SIG-M5 treated with dmso at 0.1 percent for 504 hours (cell line): ENCODE data around the gene JRKL.
"Not testable (repeated sequence)": the region's sequence is repeated elsewhere in the genome, so short reads cannot be mapped to it uniquely, and the experiment has no call there.

Experiments used
- DNase-seq: peaks from one replicate; lab custom pipeline; 2025; ENCODE audit not compliant: unreplicated experiment; lab: John Stamatoyannopoulos, UW

Gene JRKL

GRCh38 chr11:96393753-96394348, 4.0 kb downstream of the JRKL start:
- DNase-seq, result peak; percentile 21

- no peak for DNase-seq
Observed at GRCh38 chr11:96394773-96395172, 5.0 kb downstream of the JRKL start.

DNA sequence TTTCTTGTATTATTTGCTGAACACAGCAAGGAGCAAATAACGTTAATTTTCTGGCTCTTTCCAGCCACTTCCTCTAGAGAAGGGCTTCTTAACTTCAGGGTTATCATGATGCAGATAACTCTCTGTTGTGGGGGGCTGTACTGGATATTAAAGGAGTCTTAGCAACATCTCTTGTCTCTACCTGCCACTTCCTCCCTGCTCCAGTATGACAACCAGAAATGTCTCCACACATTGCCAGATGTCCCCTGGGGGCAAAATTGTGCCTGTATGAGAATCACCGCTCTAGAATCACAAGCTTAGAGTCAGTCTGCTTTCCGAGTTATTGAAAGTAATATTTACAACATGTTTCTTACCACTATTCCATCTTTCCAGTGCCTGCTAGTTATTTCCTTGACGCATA, 6.8 kb downstream of the JRKL start:
- DNase-seq, result no peak

DNA sequence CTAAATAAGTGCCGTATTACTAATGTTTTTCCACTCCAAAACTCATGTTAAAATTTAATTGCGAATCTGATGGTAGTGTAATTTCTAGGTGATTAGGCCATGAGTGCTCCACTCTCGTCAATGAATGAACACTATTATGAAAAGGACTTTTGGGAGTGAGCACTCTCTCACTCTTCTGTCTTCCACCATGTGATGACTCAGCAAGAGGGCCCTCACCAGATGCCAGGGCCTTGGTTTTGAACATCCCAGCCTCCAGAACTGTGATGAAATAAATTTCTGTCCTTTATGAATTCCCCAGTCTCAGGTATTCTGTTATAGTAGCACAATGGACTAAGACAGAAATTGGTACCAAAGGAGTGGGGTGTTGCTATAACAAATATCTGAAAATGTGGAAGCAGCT, 8.1 kb downstream of the JRKL start:
- DNase-seq, result no peak

DNA sequence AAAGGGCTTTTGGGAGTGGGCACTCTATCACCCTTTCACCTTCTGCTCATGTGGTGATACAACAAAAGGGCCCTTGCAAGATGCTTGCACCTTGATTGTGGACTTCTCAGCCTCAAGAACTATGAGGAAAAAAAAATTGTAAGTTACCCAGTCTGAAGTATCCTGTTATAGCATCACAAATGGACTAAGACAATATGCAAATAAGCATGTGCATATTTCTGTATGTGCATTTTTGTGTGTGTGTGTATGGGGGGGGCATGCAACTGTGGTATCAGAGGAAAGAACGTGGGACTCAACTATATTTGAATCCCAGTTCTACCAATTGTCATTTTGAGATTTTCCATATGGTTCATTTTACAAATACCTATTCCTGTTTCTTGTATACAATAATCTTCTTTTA, 10.9 kb downstream of the JRKL start:
- no peak for DNase-seq

- DNase-seq, result not testable (repeated sequence)
Observed at GRCh38 chr11:96411412-96411811, 21.6 kb downstream of the JRKL start.

DNA sequence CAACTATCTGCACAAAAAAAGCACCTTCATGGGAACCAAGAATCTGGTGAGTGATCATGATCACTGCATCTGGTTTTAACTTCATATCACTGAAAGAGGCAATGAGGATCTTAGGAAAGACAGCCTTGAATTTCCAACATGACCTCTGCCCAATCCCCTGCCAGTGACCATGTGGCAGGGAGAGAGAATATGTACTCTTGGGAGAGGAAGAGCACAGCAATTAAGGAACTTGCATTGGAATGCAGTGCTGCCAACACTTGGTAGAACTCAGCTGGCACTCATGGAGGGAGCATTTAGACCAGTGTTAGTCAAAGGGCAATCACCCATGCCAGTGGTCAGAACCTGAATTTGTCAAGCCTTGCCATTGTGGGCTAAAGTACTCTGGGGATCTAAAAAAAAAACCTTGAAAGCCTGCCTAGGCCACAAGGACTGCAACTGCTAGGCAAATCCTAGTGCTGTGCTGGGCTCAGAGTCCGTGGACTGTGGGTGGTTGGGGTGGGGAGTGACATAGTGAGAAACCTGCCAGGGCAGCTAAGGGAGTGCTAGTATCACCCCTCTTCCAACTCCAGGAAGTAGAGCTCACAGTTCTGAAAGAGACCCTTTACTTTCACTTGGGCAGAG, 23.1 kb downstream of the JRKL start:
- no peak for DNase-seq

GRCh38 chr11:96413408-96413807, 23.6 kb downstream of the JRKL start:
- no peak for DNase-seq

DNA sequence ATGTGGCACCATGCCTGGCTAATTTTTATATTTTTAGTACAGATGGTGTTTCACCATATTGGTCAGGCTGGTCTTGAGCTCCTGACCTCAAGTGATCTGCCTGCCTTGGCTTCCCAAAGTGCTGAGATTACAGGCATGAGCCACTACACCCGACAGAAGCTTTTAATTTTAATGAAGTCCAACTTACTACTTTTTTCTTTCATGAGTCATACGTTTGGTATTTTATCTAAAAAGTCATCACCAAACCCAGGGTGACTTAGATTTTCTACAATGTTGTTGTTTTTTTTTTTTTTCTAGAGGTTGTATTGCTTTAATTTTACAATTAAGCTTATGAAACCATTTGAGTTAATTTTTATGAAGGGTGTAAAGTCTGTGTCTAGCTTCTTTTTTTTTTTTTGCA, 34.9 kb downstream of the JRKL start:
- DNase-seq, result no peak

DNA sequence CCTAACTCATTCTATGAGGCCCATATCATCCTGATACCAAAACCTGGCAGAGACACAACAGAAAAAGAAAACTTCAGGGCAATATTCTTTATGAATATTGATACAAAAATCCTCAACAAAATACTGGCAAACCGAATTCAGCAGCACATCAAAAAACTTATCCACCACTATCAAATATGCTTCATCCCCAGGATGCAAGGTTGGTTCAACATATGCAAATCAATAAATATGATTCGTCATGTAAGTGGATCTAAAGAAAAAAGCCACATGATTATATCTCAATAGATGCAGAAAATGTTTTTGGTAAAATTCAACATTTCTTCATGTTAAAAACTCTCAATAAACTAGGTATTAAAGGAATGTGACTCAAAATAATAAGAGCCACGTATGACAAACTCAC, 40.9 kb downstream of the JRKL start:
- DNase-seq, result no peak

DNA sequence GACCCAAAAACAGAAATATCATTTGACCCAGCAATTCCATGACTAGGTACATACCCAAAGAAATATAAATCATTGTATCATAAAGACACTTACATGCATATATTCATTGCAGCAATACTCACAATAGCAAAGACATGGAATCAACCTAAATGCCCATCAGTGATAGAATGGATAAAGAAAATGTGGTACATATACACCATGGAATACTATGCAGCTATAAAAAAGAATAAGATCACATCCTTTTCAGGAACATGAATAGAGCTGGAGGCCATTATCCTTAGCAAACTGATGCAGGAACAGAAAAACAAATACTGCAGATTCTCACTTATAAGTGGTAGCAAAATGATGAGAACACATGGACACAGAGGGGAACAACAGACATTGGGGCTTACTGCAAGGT, 42.8 kb downstream of the JRKL start:
- not testable (repeated sequence) for DNase-seq
